Lung (tissue), 12 donors: ENCODE measurements around the gene SPTB. TPM values are rescaled to one million over a fixed set of nuclear protein-coding genes. Genes with fewer than 3 reads are reported as not detected.

Experiments
- ATAC-seq: fragments of 200-7000 bp; cut with Tn5 transposase; one replicate; pipeline ENCODE4 v1.9.1; 2020; ENCODE audit warnings: moderate number of reproducible peaks; ENCODE audit not compliant: insufficient read depth, low FRiP score
- DNase-seq, 3 donors: peaks; one replicate each; pipeline ENCODE4 v3.0.0-alpha.2; 2013 to 2017
- H3K27ac ChIP-seq, 2 donors: one replicate each; pipeline ENCODE4 v1.5.1; 2013; ENCODE audit warnings: mild to moderate bottlenecking in 2 of 2, moderate library complexity in 2 of 2, control low read depth in 1 of 2, inconsistent platforms in 1 of 2, low read depth in 1 of 2, low read length in 1 of 2
- H3K27me3 ChIP-seq, 3 donors: one replicate each; pipeline ENCODE4 v1.5.1; 2013; ENCODE audit warnings: low read length in 2 of 3; ENCODE audit not compliant: control insufficient read depth in 3 of 3, insufficient read depth in 3 of 3
- H3K36me3 ChIP-seq, 4 donors: one replicate each; pipeline ENCODE4 v1.5.1; 2013; ENCODE audit warnings: low read length in 4 of 4, mild to moderate bottlenecking in 1 of 4, moderate library complexity in 1 of 4; ENCODE audit not compliant: control insufficient read depth in 4 of 4, insufficient read depth in 4 of 4
- H3K4me1 ChIP-seq, 5 donors: one replicate each; pipeline ENCODE4 v1.5.1; 2013; ENCODE audit warnings: low read length in 5 of 5, mild to moderate bottlenecking in 2 of 5, moderate library complexity in 1 of 5; ENCODE audit not compliant: control insufficient read depth in 5 of 5, insufficient read depth in 5 of 5
- H3K4me3 ChIP-seq: one replicate; pipeline ENCODE4 v1.5.1; 2013; ENCODE audit warnings: mild to moderate bottlenecking, control low read depth, moderate library complexity
- H3K9ac ChIP-seq, 2 donors: one replicate each; pipeline ENCODE4 v1.5.1; 2013; ENCODE audit warnings: low read length in 2 of 2, control low read depth in 1 of 2; ENCODE audit not compliant: insufficient read depth in 1 of 2
- H3K9me3 ChIP-seq, 4 donors: one replicate each; pipeline ENCODE4 v1.5.1; 2013; ENCODE audit warnings: low read length in 3 of 4, mild to moderate bottlenecking in 1 of 4, moderate library complexity in 1 of 4; ENCODE audit not compliant: control insufficient read depth in 4 of 4, insufficient read depth in 3 of 4
- WGBS, 2 donors: extraction: QIAGEN DNeasy Blood & Tissue Kit; methylation state at CpG; one replicate each; pipeline ENCODE4 v1.1.7; 2013; 5-methylcytosine and 5-hydroxymethylcytosine counted together
- polyA plus RNA-seq, 2 donors: library from polyadenylated mRNA; stranded (reverse); fragments of 200-250 nt; gene quantifications; one replicate each; pipeline ENCODE4 v1.2.1, GENCODE V29; 2013
- total RNA-seq, 2 donors: library from RNA; depleted of rRNA in 1 of 2; stranded (reverse); fragments of >200 nt in 1 of 2; gene quantifications; one replicate each; pipeline ENCODE4 v1.2.1, GENCODE V29; 2014 to 2021
- TF ChIP-seq, protein P1 (sequence below): IDR thresholded peaks from 2 replicates; pipeline ENCODE4 v1.5.1; 2012; ENCODE audit warnings: mild to moderate bottlenecking; ENCODE audit errors: control extremely low read depth, extremely low read depth
- donor health status: control.
- donor health status: control.
- donor health status: Bipolar disorder and iron deficiency.
- donor health status: healthy.
- donor health status: DM: yes; HTN: yes; CAD: no.

Gene SPTB
- total and polyA plus RNA-seq, 4 donors: 1.2 to 11.5 (median 2.1) TPM

DNA sequence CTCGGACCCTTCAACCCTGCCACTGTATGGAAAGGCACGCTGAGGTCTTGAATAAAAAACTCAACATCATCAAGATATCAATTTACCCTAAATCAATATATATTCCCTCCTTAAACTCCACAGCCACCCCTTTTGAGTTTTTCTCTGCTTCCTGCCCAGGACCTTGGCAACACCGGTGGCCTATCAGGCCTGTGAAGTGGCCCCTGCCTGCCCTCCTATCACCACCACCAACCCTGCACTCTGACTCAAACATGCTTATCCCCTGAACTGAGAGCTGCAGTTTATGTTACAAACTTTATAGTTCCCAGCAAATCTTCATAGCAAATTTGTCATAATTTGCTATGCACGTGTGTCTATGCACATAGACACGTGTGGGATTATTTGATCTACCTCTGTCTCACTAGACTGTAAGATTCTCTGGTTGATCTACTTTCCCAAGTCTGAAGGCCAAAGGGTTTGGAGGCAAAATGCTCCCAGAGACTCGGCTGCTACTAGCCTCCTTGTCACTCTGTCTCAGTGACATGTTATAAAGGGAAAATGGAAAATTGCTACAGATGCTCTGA, 63.4 kb downstream of the SPTB start:
- H3K9me3 ChIP-seq: peaks cover 0 to 3% (median 0%) of the 10 kb centered on the region in 4 donors
- ATAC-seq: no peak
- no peaks in the 10 kb centered on the region for H3K36me3 ChIP-seq
- H3K27me3 ChIP-seq: peaks cover 0 to 7% (median 3%) of the 10 kb centered on the region in 3 donors
- H3K27ac ChIP-seq: peak overlapping the region in 1 of 2 donors; percentile 22
- no peak overlapping the region for H3K4me3 ChIP-seq
- no peak overlapping the region for H3K9ac ChIP-seq
- 85 to 95% methylated on average over 6 of the region's 6 CpGs for WGBS, 2 donors
- H3K4me1 ChIP-seq: peaks cover 0 to 5% (median 0%) of the 10 kb centered on the region in 5 donors
- no peak for DNase-seq
- TF ChIP-seq, protein P1, sequence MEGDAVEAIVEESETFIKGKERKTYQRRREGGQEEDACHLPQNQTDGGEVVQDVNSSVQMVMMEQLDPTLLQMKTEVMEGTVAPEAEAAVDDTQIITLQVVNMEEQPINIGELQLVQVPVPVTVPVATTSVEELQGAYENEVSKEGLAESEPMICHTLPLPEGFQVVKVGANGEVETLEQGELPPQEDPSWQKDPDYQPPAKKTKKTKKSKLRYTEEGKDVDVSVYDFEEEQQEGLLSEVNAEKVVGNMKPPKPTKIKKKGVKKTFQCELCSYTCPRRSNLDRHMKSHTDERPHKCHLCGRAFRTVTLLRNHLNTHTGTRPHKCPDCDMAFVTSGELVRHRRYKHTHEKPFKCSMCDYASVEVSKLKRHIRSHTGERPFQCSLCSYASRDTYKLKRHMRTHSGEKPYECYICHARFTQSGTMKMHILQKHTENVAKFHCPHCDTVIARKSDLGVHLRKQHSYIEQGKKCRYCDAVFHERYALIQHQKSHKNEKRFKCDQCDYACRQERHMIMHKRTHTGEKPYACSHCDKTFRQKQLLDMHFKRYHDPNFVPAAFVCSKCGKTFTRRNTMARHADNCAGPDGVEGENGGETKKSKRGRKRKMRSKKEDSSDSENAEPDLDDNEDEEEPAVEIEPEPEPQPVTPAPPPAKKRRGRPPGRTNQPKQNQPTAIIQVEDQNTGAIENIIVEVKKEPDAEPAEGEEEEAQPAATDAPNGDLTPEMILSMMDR: no peak

DNA sequence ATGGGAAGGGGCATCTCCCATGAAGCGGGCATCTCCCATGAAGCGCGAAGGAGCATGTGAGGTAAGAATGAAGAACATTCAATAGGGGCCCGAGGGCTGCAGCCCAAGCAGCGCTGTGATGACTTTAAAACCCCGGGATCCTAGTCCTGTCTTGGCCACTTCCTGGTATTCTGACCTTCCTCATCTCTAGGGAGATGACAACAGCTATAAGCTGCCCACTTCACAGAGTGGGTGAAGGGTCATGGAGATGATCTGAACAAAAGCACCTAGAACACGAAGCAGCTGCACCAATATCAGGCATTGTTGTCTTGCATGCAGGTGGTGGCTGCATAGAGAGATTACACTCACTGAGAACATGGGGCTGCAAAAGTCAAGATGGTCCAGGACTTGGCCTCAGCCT, 64.5 kb downstream of the SPTB start:
- Histone ChIP-seq H3K27me3 (peaks cover 0 to 7% (median 3%) of the 10 kb centered on the region in 3 donors), H3K9me3 (peaks cover 0 to 3% (median 0%) of the 10 kb centered on the region in 4 donors), H3K36me3 (no peaks in the 10 kb centered on the region), H3K27ac (no peak overlapping the region), H3K4me1 (peaks cover 0 to 5% (median 0%) of the 10 kb centered on the region in 5 donors), H3K9ac (no peak overlapping the region), H3K4me3 (no peak overlapping the region)
- ATAC-seq: no peak
- 90 to 91% methylated on average over 6 to 7 of the region's 7 CpGs for WGBS, 2 donors
- DNase-seq: no peak
- TF ChIP-seq, protein P1: no peak

DNA sequence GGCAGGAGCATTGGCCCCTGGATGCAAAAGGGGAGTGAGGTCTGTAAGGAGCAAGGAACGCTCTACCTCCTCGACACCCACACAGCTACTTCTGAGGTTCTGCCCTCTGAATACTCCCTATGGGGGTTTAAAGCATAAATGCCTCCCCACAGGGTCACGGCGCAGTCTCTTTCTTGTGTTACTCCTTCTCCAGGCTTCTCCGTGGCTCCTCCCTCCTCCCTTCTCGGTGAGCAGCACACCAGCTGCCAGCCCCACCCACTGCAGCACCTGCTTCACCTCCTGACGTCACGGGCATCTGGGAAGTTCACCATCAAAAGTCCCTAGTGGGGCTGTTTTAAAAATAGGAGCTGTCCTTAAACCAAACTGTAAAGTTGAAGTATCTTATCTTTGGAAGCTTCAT, 67.3 kb downstream of the SPTB start:
- DNase-seq: peak in 2 of 3 donors; percentile 29 to 33
- H3K27me3 ChIP-seq: no peaks in the 10 kb centered on the region
- H3K4me1 ChIP-seq: peaks cover 0 to 7% (median under 1%) of the 10 kb centered on the region in 5 donors
- TF ChIP-seq, protein P1: no peak
- peak; percentile 72 for ATAC-seq
- no peaks in the 10 kb centered on the region for H3K36me3 ChIP-seq
- H3K27ac ChIP-seq: no peak overlapping the region
- H3K9me3 ChIP-seq: peaks cover 0 to 1% (median 0%) of the 10 kb centered on the region in 4 donors
- H3K4me3 ChIP-seq: no peak overlapping the region
- no peak overlapping the region for H3K9ac ChIP-seq
- 50 to 67% methylated on average over 8 of the region's 8 CpGs for WGBS, 2 donors
